Measurements from ENCODE around the gene ZRSR2.
A peak's percentile ranks its signal among the peaks of the same experiment; 100 is the strongest.

The ZRSR2 gene

GRCh38 chrX:15854080-15854655 is 63.9 kb downstream of the ZRSR2 start:
- DNase-seq (ENCODE audit: low read depth in 2 of 2): peak in 1 of 2 donors; percentile 26

- peak; percentile 83 to 98 for DNase-seq (ENCODE audit: low read depth in 2 of 2)
These were observed 64.7 kb downstream of the ZRSR2 start, which contains the start of gene AP1S2 for GRCh38 chrX:15854712-15855567. Gene AP1S2 (minus strand): TSS chrX:15854813. CDS start chrX:15852524, 2,289 bp downstream.

DNA sequence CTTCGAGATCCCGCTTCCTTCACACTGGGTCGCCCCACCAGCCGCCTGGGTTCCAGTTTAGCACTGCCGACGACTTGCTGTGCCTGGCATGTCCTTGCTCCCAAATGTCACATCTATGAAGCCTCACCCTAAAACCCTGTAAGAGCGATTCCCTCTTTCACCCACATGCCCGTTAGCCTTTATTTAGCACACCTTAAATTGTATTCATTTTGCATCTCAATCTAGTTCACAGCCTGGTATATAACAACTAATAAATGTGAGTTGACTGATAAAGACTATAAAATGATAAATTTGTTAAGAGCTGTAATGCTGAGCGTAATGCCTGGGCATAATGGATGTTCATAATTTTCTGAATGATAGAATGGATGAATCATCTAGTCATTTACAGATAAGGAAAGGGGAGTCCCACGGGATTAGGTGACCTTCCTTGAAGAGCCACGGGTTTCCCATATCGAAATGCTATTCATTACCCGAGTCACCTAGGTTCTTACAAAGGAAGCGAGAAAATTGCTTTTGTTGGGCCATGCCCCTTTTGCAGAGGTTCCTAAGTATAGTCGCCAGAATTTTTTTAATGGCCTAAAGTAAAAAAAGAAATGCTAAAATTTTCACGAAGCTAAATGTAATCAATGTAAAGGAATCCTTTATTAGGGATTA is 65.4 kb downstream of the ZRSR2 start:
- no peak for DNase-seq (ENCODE audit: low read depth in 2 of 2)

GRCh38 chrX:15856222-15856587 is 65.9 kb downstream of the ZRSR2 start:
- no peak for DNase-seq (ENCODE audit: low read depth in 2 of 2)

DNA sequence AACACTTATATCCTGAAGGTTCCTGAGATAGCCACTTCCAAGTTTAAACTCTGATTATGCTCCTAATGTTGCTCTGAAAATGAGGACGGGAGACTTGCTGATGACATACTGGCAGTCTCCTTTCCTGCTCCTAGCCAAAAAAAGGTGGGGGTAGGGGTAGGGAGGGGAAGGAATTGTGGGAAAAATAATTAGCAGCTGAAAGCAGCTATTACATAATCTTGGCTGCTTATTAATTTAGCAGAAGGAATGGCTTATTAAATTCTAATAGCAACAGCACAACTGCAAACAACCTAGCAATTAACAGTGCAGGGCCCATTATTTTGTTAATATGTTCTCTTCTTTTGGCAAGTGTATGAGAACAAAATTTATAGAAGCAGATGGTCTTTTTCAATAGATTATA is 66.4 kb downstream of the ZRSR2 start:
- no peak for DNase-seq (ENCODE audit: low read depth in 2 of 2)

- DNase-seq (ENCODE audit: low read depth in 2 of 2): no peak
These were observed 67.8 kb downstream of the ZRSR2 start for GRCh38 chrX:15858051-15858450.

DNA sequence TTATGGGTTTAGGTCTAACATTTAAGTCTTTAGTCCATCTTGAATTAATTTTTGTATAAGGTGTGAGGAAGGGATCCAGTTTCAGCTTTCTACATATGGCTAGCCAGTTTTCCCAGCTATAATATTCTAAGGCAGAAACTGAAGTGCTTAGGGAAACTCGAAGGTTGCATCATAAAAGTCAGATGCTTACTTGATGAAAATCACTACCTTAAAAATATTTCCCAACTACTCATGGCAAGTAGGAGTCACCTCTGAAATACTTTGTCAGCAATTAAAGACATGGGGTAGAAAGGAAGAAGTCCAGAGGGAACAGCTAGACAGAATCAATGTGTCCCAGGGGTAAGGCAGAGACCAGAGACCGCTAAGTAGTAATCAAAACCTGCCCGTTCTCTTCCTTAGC is 70.6 kb downstream of the ZRSR2 start:
- DNase-seq (ENCODE audit: low read depth in 2 of 2): no peak

- DNase-seq (ENCODE audit: low read depth in 2 of 2): no peak
These were observed 73.7 kb downstream of the ZRSR2 start for GRCh38 chrX:15864023-15864422.

GRCh38 chrX:15864629-15865028 is 74.3 kb downstream of the ZRSR2 start:
- DNase-seq (ENCODE audit: low read depth in 2 of 2): no peak

GRCh38 chrX:15866147-15866546 is 75.9 kb downstream of the ZRSR2 start:
- DNase-seq (ENCODE audit: low read depth in 2 of 2): no peak

DNA sequence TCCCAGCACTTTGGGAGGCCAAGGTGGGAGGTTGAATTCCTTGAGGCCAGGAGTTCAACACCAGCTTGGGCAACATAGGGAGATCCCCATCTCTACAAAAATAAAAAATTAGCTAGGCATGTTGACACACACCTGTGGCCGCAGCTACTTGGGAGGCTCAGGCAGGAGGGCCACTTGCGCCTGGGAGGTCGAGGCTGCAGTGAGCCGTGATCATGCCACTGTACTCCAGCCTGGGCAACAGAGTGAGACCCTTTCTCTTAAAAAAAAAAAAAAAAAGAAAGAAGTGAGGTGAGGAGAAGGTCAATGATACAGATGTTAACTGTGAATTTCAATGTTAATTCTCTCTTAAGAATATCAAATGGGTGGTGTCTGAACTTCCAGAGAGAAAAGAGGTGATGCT is 79.4 kb downstream of the ZRSR2 start:
- no peak for DNase-seq (ENCODE audit: low read depth in 2 of 2)

GRCh38 chrX:15870310-15870709 is 80.0 kb downstream of the ZRSR2 start:
- DNase-seq (ENCODE audit: low read depth in 2 of 2): no peak

Measured in stimulated activated CD8-positive, alpha-beta memory T cell treated with anti-CD3 and anti-CD28 coated beads, Interleukin-15, amount 100 ng/mL, for 4 hours (primary cell).